Activated T-helper 2 cell treated with anti-CD3 and anti-CD28 coated beads, Interferon-gamma antibody, Interleukin-2, Interleukin-4, amounts not matched to agents 10 μg/mL and 5 μg/mL and 100 μg/mL, durations not matched to agents 14 hours and 24 hours and 36 hours (primary cell): ENCODE data around the gene VAX1. TPM values are rescaled to one million over a fixed set of nuclear protein-coding genes. Genes with fewer than 3 reads are reported as not detected.

Experiments used
- DNase-seq: peaks from one replicate; pipeline ENCODE4 v3.0.0; 2021; ENCODE audit warnings: low spot score
- H3K27ac Mint-ChIP-seq: one replicate; pipeline ENCODE4 v1.8.0; 2021; ENCODE audit warnings: mixed read lengths
- H3K27me3 Mint-ChIP-seq: one replicate; pipeline ENCODE4 v1.8.0; 2021; ENCODE audit warnings: low read depth, mixed read lengths
- H3K36me3 Mint-ChIP-seq: one replicate; pipeline ENCODE4 v1.8.0; 2021; ENCODE audit warnings: low read depth, mixed read lengths
- H3K4me1 Mint-ChIP-seq: one replicate; pipeline ENCODE4 v1.8.0; 2021; ENCODE audit warnings: low read depth, mixed read lengths
- H3K4me3 Mint-ChIP-seq: one replicate; pipeline ENCODE4 v1.8.0; 2021; ENCODE audit warnings: low read depth, mild to moderate bottlenecking, moderate library complexity, mixed read lengths
- H3K9me3 Mint-ChIP-seq: one replicate; pipeline ENCODE4 v1.8.0; 2021; ENCODE audit warnings: mixed read lengths
- intact Hi-C: fragments of 100-400 bp; cut with micrococcal nuclease; formaldehyde crosslinking; loops from one replicate; pipeline ENCODE4 v1.15.1; 2023
- total RNA-seq: library from RNA; stranded (reverse); gene quantifications from 2 replicates; pipeline ENCODE4 v1.2.3, GENCODE V29; 2022

VAX1 gene
- total RNA-seq, 1 donor from 2014 or later, result not detected

- Mint-ChIP-seq H3K4me3 (no peak overlapping the region), H3K4me1 (peaks cover 5% of the 10 kb centered on the region), H3K36me3 (no peaks in the 10 kb centered on the region), H3K9me3 (no peaks in the 10 kb centered on the region), H3K27ac (no peak overlapping the region), H3K27me3 (peaks cover 78% of the 10 kb centered on the region)
- no peak for DNase-seq
- intact Hi-C loops, result loop anchor here (2.0 to 10.0 kb wide), 3 partner anchors 381 to 1083 kb away; partner anchors contain the start of gene EMX2
These were observed 23.4 kb upstream of the VAX1 start for GRCh38 chr10:117161386-117162033.

- peaks cover 5% of the 10 kb centered on the region for H3K4me1 Mint-ChIP-seq
- peaks cover 71% of the 10 kb centered on the region for H3K27me3 Mint-ChIP-seq
- no peak for DNase-seq
- H3K36me3 Mint-ChIP-seq, result no peaks in the 10 kb centered on the region
- no peak overlapping the region for H3K27ac Mint-ChIP-seq
- intact Hi-C loops, result loop anchor here (10.0 kb wide), 2 partner anchors 574 to 1084 kb away; no protein-coding TSS in a partner anchor
- no peaks in the 10 kb centered on the region for H3K9me3 Mint-ChIP-seq
- H3K4me3 Mint-ChIP-seq, result no peak overlapping the region
These were observed 22.5 kb upstream of the VAX1 start for GRCh38 chr10:117160567-117160966.

GRCh38 chr10:117159390-117159789, 21.3 kb upstream of the VAX1 start:
- no peak for DNase-seq
- no peaks in the 10 kb centered on the region for H3K9me3 Mint-ChIP-seq
- peaks cover 59% of the 10 kb centered on the region for H3K27me3 Mint-ChIP-seq
- H3K4me3 Mint-ChIP-seq, result no peak overlapping the region
- H3K27ac Mint-ChIP-seq, result no peak overlapping the region
- intact Hi-C loops, result no loop called here
- no peaks in the 10 kb centered on the region for H3K36me3 Mint-ChIP-seq
- H3K4me1 Mint-ChIP-seq, result peaks cover 5% of the 10 kb centered on the region

GRCh38 chr10:117158297-117158696, 20.2 kb upstream of the VAX1 start:
- intact Hi-C loops, result no loop called here
- Mint-ChIP-seq H3K4me3 (no peak overlapping the region), H3K27me3 (peaks cover 61% of the 10 kb centered on the region), H3K27ac (no peak overlapping the region), H3K36me3 (no peaks in the 10 kb centered on the region), H3K9me3 (no peaks in the 10 kb centered on the region), H3K4me1 (peaks cover 5% of the 10 kb centered on the region)
- DNase-seq, result no peak

GRCh38 chr10:117152668-117153067, 14.6 kb upstream of the VAX1 start:
- no peaks in the 10 kb centered on the region for H3K36me3 Mint-ChIP-seq
- H3K27me3 Mint-ChIP-seq, result peaks cover 22% of the 10 kb centered on the region

GRCh38 chr10:117148284-117148683, 10.2 kb upstream of the VAX1 start:
- DNase-seq, result no peak
- peaks cover 7% of the 10 kb centered on the region for H3K9me3 Mint-ChIP-seq
- H3K4me3 Mint-ChIP-seq, result no peak overlapping the region
- intact Hi-C loops, result no loop called here
- H3K27ac Mint-ChIP-seq, result no peak overlapping the region
- H3K27me3 Mint-ChIP-seq, result peaks cover 13% of the 10 kb centered on the region
- no peaks in the 10 kb centered on the region for H3K36me3 Mint-ChIP-seq
- no peaks in the 10 kb centered on the region for H3K4me1 Mint-ChIP-seq

More at GRCh38 chr10:117152668-117153067, 14.6 kb upstream of the VAX1 start:
- intact Hi-C loops, result no loop called here
- H3K4me1 Mint-ChIP-seq, result no peaks in the 10 kb centered on the region
- no peak for DNase-seq
- H3K9me3 Mint-ChIP-seq, result no peaks in the 10 kb centered on the region
- H3K27ac Mint-ChIP-seq, result no peak overlapping the region
- no peak overlapping the region for H3K4me3 Mint-ChIP-seq

- Mint-ChIP-seq H3K27ac (no peak overlapping the region), H3K4me1 (no peaks in the 10 kb centered on the region), H3K36me3 (no peaks in the 10 kb centered on the region), H3K4me3 (no peak overlapping the region), H3K9me3 (peaks cover 7% of the 10 kb centered on the region), H3K27me3 (peaks cover 30% of the 10 kb centered on the region)
- no peak for DNase-seq
- intact Hi-C loops, result no loop called here
These were observed 6.9 kb upstream of the VAX1 start for GRCh38 chr10:117145019-117145418.

- Mint-ChIP-seq H3K36me3 (no peaks in the 10 kb centered on the region), H3K9me3 (peaks cover 7% of the 10 kb centered on the region), H3K4me3 (no peak overlapping the region), H3K27ac (no peak overlapping the region), H3K4me1 (peaks cover 2% of the 10 kb centered on the region), H3K27me3 (peaks cover 43% of the 10 kb centered on the region)
- no peak for DNase-seq
- intact Hi-C loops, result no loop called here
These were observed 5.2 kb upstream of the VAX1 start for GRCh38 chr10:117143103-117143823.

GRCh38 chr10:117140525-117140902, 2.4 kb upstream of the VAX1 start:
- Mint-ChIP-seq H3K27me3 (peaks cover 54% of the 10 kb centered on the region), H3K36me3 (no peaks in the 10 kb centered on the region), H3K4me1 (peaks cover 2% of the 10 kb centered on the region), H3K4me3 (no peak overlapping the region), H3K9me3 (peaks cover 7% of the 10 kb centered on the region), H3K27ac (no peak overlapping the region)
- intact Hi-C loops, result no loop called here
- DNase-seq, result no peak

GRCh38 chr10:117139581-117140524, 1.8 kb upstream of the VAX1 start:
- Mint-ChIP-seq H3K27me3 (peaks cover 60% of the 10 kb centered on the region), H3K27ac (no peak overlapping the region), H3K9me3 (peaks cover 3% of the 10 kb centered on the region), H3K4me1 (peaks cover 2% of the 10 kb centered on the region), H3K4me3 (no peak overlapping the region), H3K36me3 (no peaks in the 10 kb centered on the region)
- intact Hi-C loops, result loop anchor here (10.0 kb wide), 3 partner anchors 295 to 1105 kb away; partner anchors contain the start of genes ENO4 and GFRA1
- DNase-seq, result no peak

- intact Hi-C loops, result loop anchor here (10.0 kb wide), 3 partner anchors 294 to 1106 kb away; partner anchors contain the start of genes ENO4 and GFRA1
- H3K27me3 Mint-ChIP-seq, result peaks cover 62% of the 10 kb centered on the region
- H3K36me3 Mint-ChIP-seq, result no peaks in the 10 kb centered on the region
- H3K4me3 Mint-ChIP-seq, result no peak overlapping the region
- no peaks in the 10 kb centered on the region for H3K9me3 Mint-ChIP-seq
- DNase-seq, result no peak
- H3K4me1 Mint-ChIP-seq, result peaks cover 2% of the 10 kb centered on the region
- peak overlapping the region; percentile 49 for H3K27ac Mint-ChIP-seq
These were observed 939 bp upstream of the VAX1 start for GRCh38 chr10:117138838-117139580.
